GM12874 (cell line): ENCODE data around the gene RTF2.

Experiments
- TF ChIP-seq, protein P1 (sequence below): IDR thresholded peaks from 2 replicates; pipeline ENCODE4 v1.5.1; 2011; ENCODE audit warnings: low read depth, mild to moderate bottlenecking, control low read depth, low read length, moderate library complexity; ENCODE audit not compliant: insufficient read depth

RTF2 gene

DNA sequence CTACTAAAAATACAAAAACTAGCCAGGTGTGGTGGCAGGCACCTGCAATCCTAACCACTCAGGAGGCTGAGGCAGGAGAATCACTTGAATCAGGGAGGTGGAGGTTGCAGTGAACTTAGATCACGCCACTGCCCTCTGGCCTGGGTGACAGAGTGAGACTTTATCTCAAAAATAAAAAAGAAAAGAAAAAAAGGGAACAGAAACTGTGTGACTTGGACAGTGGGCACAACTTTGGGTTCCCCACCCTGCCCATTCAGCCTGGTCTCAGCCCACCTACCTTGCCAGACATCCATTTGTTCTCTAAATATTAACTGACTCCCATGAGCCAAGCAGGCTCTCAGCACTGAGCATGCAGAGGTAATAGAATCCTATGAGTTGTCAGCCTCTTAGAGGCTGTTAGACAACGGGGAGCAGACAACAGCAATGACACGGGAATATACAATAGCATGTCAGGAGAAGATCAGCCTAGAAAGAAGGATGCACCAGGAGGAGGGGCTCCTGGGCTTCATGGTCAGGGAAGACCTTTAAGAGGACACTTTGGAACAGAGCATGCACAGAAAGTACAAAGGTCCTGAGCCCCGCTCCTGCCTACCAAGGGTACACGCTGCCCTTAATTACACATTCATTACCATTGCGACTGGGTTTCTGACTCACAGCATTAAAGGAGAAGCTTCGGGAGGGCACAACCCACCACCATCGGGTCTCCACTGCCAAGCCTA, 84.6 kb downstream of the RTF2 start:
- TF ChIP-seq, protein P1, sequence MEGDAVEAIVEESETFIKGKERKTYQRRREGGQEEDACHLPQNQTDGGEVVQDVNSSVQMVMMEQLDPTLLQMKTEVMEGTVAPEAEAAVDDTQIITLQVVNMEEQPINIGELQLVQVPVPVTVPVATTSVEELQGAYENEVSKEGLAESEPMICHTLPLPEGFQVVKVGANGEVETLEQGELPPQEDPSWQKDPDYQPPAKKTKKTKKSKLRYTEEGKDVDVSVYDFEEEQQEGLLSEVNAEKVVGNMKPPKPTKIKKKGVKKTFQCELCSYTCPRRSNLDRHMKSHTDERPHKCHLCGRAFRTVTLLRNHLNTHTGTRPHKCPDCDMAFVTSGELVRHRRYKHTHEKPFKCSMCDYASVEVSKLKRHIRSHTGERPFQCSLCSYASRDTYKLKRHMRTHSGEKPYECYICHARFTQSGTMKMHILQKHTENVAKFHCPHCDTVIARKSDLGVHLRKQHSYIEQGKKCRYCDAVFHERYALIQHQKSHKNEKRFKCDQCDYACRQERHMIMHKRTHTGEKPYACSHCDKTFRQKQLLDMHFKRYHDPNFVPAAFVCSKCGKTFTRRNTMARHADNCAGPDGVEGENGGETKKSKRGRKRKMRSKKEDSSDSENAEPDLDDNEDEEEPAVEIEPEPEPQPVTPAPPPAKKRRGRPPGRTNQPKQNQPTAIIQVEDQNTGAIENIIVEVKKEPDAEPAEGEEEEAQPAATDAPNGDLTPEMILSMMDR, result no peak

DNA sequence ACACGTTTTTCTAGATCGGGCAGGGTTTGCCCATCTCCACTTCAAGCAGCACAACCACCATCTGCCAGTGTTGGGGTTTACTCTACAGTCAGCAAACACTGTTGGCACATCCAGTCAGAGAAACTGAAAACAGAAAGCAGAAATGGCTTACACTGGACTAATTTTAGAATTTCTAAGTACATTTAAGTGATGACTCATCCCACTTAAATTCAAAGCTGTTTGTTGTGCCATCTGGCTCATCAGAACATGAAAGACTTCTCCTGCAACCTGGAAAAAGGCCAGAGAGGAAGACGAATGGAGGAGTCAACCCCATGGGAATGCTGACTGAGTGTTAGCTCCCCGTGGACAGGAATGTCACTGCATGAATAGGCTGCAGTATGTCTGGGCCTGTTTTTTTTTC, 86.4 kb downstream of the RTF2 start:
- TF ChIP-seq, protein P1, result no peak

DNA sequence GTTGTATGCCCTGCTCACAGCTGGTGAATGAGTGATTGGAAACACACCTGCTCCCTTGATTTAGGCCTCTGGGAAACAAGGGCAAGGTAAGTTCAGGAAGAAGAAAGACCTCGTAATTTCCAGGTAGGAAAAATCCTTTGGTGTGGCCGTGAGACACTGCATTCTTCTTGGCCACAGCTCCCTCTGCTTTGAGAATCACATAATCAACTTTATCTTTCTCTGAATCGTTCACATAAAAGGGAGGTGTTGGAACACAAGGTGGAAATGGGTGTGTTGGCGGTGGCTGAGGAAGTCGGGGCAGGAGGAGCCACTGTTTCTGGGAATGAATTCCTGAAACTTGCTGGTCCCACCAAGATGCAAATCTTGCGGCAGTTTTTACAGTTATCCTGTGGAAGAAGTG, 90.5 kb downstream of the RTF2 start:
- TF ChIP-seq, protein P1, result no peak

DNA sequence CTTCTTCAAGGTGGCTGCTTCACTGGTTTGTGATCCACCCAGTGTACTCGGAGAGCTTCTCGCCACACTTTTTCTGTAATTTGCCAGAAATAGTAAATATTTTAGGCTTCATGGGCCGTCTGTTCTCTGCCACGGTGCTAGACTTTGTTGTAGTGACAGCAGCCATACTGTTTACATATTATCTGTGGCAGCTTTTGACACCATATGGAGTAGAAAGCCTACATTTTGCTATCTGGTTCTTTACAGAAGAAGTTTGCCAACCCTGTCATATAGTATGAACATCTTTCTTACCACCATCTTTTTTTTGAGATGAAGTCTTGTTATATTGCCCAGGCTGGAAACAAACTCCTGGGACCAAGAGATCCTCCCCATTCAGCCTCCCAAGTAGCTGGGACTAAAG, 97.1 kb downstream of the RTF2 start:
- TF ChIP-seq, protein P1, result no peak

DNA sequence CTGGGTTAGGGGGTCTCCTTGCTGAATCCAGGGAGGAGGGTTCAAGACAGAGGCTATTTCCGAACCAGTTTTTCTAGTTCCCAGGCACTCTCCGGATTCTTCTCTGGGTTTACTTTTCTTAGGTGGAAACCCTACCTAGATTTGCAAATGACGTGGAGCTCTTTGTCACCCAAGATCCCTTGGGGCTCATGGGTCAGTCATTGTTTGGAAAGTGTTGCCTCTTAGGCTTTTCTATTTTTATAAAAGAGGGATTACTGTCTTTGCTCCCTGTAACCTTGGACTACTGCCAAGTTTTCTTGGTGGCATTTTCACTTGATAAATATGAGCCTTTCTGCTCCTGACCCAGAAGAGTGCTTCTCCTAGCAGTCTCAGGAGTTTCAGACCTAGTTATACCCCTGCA, 98.2 kb downstream of the RTF2 start:
- TF ChIP-seq, protein P1, result no peak
